ENCODE results near the gene OPCML. TPM values are rescaled to one million over a fixed set of nuclear protein-coding genes. Genes with fewer than 3 reads are reported as not detected.

Gene OPCML
- total RNA-seq, 1 experiment from 2014 or later, result not detected

GRCh38 chr11:133555034-133555433, 22.7 kb upstream of the OPCML start:
- DNase-seq (ENCODE audit: low read depth, low spot score), result no peak
- ATAC-seq, result no peak
- intact Hi-C loops (cut with micrococcal nuclease; ENCODE audit: unreplicated experiment), result no loop called here
- in situ Hi-C loops (cut with HindIII; ENCODE audit: low pct_unique_long_range_greater_than_20kb, low sequenced_read_pairs), result no loop called here
- H3K4me1 ChIP-seq (ENCODE audit: control insufficient read depth, insufficient read depth, low read length), result no peaks in the 10 kb centered on the region
- no peak overlapping the region for H3K27ac ChIP-seq (ENCODE audit: low read length)
- no TSS peak for BruUV-seq (replicated peaks)
- H3K4me3 ChIP-seq (ENCODE audit: low read depth in 2 of 2, low read length in 2 of 2), result no peak overlapping the region
- no peaks in the 10 kb centered on the region for H3K36me3 ChIP-seq (ENCODE audit: control insufficient read depth, insufficient read depth, low read length)
- H3K9me3 ChIP-seq (ENCODE audit: control insufficient read depth, insufficient read depth, low read depth, low read length), result no peaks in the 10 kb centered on the region
- no peak for TF ChIP-seq TCF7L2 (IDR thresholded peaks at IDR 0.05; ENCODE audit: low read depth, low read length)
- no peak for TF ChIP-seq POLR2AphosphoS5 (IDR thresholded peaks at IDR 0.05; ENCODE audit: low read depth, low read length)
- no peak for TF ChIP-seq CTCF (IDR thresholded peaks at IDR 0.05)
- POLR2A ChIA-PET, result no interaction called here
- peaks cover 4% of the 10 kb centered on the region; the same call in 1 of the 2 replicates for H3K27me3 ChIP-seq (ENCODE audit: control insufficient read depth, insufficient read depth, low read length)
- CTCF ChIA-PET, result no interaction called here

- TF ChIP-seq TCF7L2 (IDR thresholded peaks at IDR 0.05; ENCODE audit: low read depth, low read length), result no peak
- no peak for TF ChIP-seq SIN3A (IDR thresholded peaks at IDR 0.05; ENCODE audit: borderline replicate concordance, insufficient read depth, low read depth, low read length)
- TF ChIP-seq, protein P1, sequence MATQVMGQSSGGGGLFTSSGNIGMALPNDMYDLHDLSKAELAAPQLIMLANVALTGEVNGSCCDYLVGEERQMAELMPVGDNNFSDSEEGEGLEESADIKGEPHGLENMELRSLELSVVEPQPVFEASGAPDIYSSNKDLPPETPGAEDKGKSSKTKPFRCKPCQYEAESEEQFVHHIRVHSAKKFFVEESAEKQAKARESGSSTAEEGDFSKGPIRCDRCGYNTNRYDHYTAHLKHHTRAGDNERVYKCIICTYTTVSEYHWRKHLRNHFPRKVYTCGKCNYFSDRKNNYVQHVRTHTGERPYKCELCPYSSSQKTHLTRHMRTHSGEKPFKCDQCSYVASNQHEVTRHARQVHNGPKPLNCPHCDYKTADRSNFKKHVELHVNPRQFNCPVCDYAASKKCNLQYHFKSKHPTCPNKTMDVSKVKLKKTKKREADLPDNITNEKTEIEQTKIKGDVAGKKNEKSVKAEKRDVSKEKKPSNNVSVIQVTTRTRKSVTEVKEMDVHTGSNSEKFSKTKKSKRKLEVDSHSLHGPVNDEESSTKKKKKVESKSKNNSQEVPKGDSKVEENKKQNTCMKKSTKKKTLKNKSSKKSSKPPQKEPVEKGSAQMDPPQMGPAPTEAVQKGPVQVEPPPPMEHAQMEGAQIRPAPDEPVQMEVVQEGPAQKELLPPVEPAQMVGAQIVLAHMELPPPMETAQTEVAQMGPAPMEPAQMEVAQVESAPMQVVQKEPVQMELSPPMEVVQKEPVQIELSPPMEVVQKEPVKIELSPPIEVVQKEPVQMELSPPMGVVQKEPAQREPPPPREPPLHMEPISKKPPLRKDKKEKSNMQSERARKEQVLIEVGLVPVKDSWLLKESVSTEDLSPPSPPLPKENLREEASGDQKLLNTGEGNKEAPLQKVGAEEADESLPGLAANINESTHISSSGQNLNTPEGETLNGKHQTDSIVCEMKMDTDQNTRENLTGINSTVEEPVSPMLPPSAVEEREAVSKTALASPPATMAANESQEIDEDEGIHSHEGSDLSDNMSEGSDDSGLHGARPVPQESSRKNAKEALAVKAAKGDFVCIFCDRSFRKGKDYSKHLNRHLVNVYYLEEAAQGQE (IDR thresholded peaks at IDR 0.05; ENCODE audit: insufficient read depth in 1 of 2, low read depth in 2 of 2, low read length in 1 of 2), result no peak
- TF ChIP-seq CTCF (IDR thresholded peaks at IDR 0.05), result no peak
- TF ChIP-seq POLR2AphosphoS5 (IDR thresholded peaks at IDR 0.05; ENCODE audit: low read depth, low read length), result no peak
- no TSS peak for BruUV-seq (replicated peaks)
- ATAC-seq, result no peak
- no peaks in the 10 kb centered on the region for H3K4me1 ChIP-seq (ENCODE audit: control insufficient read depth, insufficient read depth, low read length)
- no peaks in the 10 kb centered on the region for H3K36me3 ChIP-seq (ENCODE audit: control insufficient read depth, insufficient read depth, low read length)
- H3K4me3 ChIP-seq (ENCODE audit: low read depth in 2 of 2, low read length in 2 of 2), result no peak overlapping the region
- intact Hi-C loops (cut with micrococcal nuclease; ENCODE audit: unreplicated experiment) (no loop called here), in situ Hi-C loops (cut with HindIII; ENCODE audit: low pct_unique_long_range_greater_than_20kb, low sequenced_read_pairs) (no loop called here)
- no peaks in the 10 kb centered on the region for H3K9me3 ChIP-seq (ENCODE audit: control insufficient read depth, insufficient read depth, low read depth, low read length)
- ChIA-PET CTCF (no interaction called here), POLR2A (no interaction called here)
- H3K27me3 ChIP-seq (ENCODE audit: control insufficient read depth, insufficient read depth, low read length), result peaks cover 4% of the 10 kb centered on the region; the same call in 1 of the 2 replicates
- H3K27ac ChIP-seq (ENCODE audit: low read length), result no peak overlapping the region
- no peak for DNase-seq (ENCODE audit: low read depth, low spot score)
Measured at GRCh38 chr11:133553885-133554740, 21.8 kb upstream of the OPCML start.
